NCI-H1105 treated with DMSO at 0.1 percent for 48 hours (cell line): ENCODE results near the gene ARHGAP15.

Source experiments
- DNase-seq: peaks from one replicate; lab custom pipeline; 2025; lab: John Stamatoyannopoulos, UW

Gene ARHGAP15

DNA sequence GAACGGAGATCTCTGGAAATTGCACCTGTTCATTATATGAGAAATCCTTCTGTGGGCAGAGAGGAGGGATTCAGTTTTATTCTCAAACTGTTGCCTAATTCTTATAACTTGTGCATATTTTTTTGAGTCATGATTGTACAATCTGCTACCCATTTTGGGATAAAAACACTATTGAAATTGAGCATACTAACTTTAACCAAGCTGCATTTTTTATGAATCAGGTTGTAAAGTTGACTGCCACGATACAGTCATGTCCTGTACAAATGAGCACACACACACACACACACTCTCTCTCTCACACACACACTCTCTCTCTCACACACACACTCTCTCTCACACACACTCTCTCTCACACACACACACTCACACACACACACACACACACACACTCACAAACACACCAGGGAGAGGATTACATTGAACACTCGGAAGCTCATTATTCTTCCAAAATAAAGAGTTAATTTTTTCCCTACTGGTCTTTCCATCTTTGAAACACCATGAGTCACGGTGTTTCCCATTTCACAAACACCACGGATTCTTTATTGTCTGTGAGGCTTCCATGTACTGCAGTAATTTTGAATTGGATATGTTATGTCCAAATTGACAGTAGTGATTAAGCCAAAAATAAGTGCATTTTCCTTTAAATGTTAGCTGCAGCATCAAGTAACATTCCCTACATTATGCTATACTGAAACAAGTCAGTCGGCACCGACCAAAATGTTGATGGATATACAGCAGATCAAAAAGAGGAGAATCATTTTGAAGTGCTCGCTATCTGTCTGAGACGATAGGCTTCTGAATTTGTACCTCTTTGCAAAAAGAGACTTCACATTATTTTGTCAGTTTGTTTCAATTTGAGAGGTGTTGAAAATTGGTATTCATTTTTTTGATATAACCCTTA, 216.9 kb downstream of the ARHGAP15 start:
- peak; percentile 13 for DNase-seq

GRCh38 chr2:143347271-143347695, 218.1 kb downstream of the ARHGAP15 start:
- DNase-seq: peak; percentile 97

DNA sequence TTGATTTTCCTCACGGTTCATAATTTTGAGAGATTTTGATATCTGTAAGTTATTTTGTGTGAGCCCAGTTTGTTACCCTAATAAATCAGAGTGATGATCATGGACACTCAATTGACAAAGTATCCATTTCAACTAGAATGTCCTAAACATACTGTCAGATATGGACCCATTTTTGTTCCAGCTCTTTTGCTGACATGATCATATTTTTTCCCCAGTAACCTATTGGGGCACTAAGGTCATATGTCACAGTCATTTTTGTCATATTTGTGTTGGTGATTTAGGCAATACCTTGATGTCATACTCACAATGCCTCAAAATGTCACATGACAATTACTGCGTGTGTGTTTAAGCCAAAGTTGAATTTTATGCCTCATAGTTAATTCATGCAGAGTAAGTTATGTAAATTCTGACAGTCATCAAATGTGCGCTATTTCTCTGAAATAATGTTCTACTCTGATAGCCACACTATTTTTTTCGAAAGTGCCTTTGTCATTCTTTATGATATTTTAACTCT, 218.7 kb downstream of the ARHGAP15 start:
- DNase-seq: peak; percentile 37

DNA sequence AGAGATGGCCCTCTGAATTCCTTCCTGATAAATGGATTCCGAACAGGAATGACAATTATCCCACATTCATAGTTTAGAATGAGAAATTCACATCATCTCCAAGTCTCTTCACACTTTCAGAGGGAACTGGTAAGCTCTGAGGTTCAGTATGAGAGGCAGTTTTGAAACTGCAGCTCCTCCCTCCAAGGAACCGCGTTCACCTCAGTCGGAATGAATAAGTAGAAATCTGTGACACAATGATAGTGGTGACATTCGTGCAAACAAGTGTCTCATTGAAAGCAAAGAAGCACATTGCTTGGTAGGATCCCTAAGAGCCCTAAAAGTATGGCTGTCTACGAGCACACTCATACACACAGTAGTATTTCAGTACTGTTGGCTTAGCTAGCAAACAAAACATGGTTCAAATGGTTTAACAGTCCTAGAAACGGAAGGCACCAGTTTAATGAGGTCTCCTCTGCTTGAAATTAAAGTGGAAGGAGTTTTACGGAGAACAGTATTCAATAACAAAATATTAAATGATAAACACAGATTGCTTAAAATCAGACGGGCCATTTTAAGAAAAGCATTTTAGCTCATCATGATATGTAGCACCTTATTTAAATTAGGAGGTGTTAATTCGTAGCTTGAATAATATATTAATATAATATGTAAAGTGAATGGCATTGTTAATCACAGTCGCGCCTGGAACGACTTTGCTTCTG, 225.0 kb downstream of the ARHGAP15 start:
- DNase-seq: no peak

DNA sequence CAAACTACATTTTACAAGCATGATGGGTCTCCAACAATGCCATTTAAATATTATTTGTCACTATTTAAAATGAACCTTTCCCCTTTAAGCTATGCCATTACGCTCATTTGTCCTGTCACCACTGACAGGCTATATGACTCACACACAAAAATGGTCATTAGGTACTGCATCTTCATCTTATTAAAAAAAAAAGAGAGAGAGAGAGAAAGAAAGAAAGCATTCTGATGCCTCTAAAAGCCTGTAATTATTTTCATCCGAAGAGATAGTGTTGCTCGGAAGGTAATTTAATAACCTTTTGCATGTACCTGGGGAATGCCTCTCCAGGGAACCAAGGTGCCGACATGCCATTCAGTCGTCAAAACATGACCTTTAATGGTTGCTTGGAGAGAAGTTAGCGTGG, 226.7 kb downstream of the ARHGAP15 start:
- peak; percentile 34 for DNase-seq

DNA sequence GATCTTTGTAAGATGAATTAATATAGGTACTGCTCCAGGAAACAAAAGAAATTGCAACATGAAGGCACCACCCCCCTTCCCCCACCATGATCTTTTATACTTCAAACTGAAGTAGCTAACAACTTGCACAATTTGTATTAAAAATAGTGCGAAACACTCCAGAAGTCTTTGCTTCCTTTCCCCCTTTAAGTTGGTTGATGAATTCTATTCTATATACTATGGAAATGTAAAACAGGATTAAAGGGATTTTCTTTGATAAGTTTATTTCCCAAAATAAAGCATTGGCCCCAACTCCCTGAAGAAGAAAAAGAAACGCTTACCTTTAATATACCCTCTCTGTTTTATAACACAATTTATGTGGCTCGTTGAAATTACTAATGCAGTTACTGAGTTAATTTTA, 227.1 kb downstream of the ARHGAP15 start:
- no peak for DNase-seq

GRCh38 chr2:143356736-143357446, 227.7 kb downstream of the ARHGAP15 start:
- DNase-seq: no peak

- no peak for DNase-seq
These were observed 228.7 kb downstream of the ARHGAP15 start for GRCh38 chr2:143357966-143358365.

GRCh38 chr2:143361346-143361745, 232.1 kb downstream of the ARHGAP15 start:
- no peak for DNase-seq

DNA sequence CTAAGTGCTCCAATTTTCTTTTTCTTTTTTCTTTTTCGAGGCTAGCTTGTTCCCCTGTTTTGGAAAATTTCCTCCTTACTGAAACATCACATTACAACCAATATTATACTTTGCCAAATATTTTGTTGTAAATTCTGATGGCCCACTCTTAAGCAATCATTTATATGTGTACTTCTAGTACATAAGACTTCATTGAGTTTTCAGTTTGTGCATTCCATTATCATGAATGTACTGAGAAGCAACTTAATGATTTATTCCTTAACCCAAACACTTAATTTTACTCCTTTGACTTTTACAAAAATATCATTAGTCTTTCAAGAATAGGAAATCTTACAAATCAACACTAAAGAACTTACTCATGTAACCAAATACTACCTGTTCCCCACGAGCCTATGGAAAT, 242.4 kb downstream of the ARHGAP15 start:
- no peak for DNase-seq

- no peak for DNase-seq
These were observed 246.2 kb downstream of the ARHGAP15 start for GRCh38 chr2:143375384-143375880.

DNA sequence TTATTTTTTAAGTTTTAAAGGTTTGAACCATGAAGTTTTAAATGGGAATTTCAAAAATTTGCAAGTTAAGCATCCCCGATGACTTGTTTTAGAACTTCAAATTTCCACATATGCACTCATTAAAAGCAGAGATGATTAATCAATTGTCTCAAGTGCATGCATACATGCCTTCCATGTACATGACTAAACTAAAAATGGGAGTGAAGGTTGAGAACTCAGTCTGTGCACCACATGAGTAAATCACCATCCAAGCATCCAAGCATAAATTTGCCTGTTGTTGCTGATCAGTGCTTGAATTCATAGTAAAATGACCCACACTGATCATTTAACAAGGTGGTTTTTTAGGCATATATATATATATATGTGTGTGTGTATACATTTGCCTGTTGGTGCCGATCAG, 249.8 kb downstream of the ARHGAP15 start:
- no peak for DNase-seq

GRCh38 chr2:143379955-143380354, 250.7 kb downstream of the ARHGAP15 start:
- no peak for DNase-seq

- no peak for DNase-seq
These were observed 253.4 kb downstream of the ARHGAP15 start for GRCh38 chr2:143382573-143382972.

GRCh38 chr2:143383016-143383415, 253.8 kb downstream of the ARHGAP15 start:
- no peak for DNase-seq

DNA sequence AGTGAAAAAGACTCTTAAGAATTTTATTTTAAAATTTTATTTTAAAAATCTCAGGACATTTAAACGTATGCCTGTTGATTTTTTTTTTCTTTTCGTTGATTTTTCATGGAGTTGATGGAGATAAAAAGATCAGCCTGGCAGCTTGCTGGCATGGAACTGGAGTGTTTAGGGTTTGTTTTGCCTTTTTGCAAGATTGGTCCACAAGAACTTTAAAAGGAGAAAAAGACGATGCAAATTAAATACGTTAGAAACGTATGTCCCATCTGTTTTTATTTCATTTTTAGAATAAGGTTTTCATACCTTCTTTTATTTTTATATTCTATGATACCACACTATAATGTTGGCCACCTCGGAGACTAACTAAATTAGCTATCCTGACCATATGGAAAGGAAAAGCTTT, 254.9 kb downstream of the ARHGAP15 start:
- DNase-seq: no peak

DNA sequence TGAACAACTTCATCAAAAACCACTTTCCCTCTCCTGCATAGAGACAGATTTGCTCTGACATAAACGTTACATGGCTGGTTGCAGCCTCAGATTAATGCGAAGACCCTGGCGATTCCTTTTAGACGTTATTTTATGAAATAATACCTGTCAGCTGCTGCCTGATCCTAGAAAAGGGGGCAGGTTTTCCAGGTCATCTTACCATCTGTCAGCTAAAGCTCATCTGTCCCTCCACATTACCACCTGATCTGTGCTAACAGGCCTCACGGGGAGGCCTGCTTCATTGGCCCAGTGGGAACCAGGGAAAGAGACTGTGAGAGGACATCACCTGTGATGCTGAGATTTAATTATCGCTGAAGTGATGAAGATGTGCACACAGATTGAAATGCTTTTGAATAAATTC, 261.0 kb downstream of the ARHGAP15 start:
- DNase-seq: no peak

- DNase-seq: no peak
These were observed 263.1 kb downstream of the ARHGAP15 start for GRCh38 chr2:143392358-143392757.

- no peak for DNase-seq
These were observed 264.8 kb downstream of the ARHGAP15 start for GRCh38 chr2:143394062-143394461.

DNA sequence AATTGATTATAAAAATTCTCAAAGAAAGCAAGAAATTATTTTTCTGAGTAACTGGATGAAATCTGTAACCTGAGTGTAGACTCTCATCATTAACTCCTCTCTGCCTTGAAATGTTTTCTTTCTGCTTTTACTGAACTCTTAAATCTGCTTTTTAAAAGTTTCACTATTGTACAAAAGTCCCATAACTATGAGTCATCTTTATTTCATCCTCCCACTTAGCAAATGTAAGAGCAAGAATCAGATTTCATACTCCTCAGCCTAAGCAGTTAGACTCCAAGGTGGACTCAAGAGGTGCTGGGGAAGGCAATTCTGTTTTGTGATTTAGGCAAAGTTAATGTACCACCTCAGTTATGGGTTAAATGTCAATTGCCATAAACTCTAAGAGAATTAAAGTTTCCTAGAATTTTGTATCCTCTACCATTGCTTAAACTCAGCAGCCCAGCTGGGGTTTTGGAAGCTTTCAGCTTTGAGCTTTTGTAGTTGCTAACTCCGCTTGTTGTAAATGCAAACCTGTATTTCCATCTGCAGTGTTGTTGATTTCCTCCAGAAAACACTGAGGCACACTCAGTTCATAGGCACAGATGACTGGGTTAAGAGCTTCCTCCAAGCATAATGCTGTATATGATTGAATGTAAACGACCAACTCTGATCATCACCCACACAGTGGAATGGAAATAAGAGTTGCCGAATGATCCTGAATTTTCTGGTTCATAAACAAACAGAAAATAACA, 268.8 kb downstream of the ARHGAP15 start:
- no peak for DNase-seq

GRCh38 chr2:143398781-143399180, 269.6 kb downstream of the ARHGAP15 start:
- DNase-seq: peak; percentile 94
